ENCODE results near the gene PHF2.
A peak's percentile ranks its signal among the peaks of the same experiment; 100 is the strongest.

PHF2 gene

GRCh38 chr9:93678199-93679019, 102.0 kb downstream of the PHF2 start:
- no peak for DNase-seq (ENCODE audit: low read depth in 2 of 2)

- DNase-seq (ENCODE audit: low read depth in 2 of 2): no peak
These were observed 103.4 kb downstream of the PHF2 start for GRCh38 chr9:93679536-93680442.

GRCh38 chr9:93680443-93681268, 104.3 kb downstream of the PHF2 start:
- DNase-seq (ENCODE audit: low read depth in 2 of 2): no peak

- DNase-seq (ENCODE audit: low read depth in 2 of 2): no peak
These were observed 105.1 kb downstream of the PHF2 start for GRCh38 chr9:93681269-93682154.

- peak; percentile 13 to 23 for DNase-seq (ENCODE audit: low read depth in 2 of 2)
These were observed 106.0 kb downstream of the PHF2 start for GRCh38 chr9:93682155-93682968.

GRCh38 chr9:93683331-93684134, 107.1 kb downstream of the PHF2 start:
- DNase-seq (ENCODE audit: low read depth in 2 of 2): no peak

DNA sequence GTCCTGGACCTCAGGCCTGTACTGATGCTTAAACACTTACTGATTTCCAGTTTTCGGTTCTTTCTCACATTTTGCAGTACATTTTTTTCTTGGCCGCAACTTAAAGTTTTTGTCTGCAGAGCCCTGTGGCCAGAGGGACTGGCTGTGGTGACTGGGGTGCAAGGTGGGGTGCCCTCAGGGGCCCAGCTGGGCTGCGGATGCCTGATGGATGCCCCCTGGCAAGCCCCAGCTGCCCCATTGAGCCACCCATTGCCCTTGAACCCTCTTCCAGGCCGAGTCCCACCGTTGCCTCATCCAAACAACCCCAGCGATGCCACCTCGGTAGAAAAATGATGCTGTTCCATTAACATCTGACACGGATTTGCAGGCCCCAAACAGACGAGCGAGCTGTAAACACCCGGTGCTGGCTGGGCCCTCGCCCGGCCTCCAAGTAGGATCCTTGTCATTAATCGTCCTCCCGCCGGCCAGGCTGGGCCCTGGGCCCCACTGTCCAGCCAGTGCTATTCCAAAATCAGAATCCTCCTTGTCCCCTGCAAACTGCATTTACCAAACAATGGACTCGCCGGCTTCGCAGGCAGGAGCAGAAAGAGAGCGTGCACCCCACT, 107.9 kb downstream of the PHF2 start:
- no peak for DNase-seq (ENCODE audit: low read depth in 2 of 2)

DNA sequence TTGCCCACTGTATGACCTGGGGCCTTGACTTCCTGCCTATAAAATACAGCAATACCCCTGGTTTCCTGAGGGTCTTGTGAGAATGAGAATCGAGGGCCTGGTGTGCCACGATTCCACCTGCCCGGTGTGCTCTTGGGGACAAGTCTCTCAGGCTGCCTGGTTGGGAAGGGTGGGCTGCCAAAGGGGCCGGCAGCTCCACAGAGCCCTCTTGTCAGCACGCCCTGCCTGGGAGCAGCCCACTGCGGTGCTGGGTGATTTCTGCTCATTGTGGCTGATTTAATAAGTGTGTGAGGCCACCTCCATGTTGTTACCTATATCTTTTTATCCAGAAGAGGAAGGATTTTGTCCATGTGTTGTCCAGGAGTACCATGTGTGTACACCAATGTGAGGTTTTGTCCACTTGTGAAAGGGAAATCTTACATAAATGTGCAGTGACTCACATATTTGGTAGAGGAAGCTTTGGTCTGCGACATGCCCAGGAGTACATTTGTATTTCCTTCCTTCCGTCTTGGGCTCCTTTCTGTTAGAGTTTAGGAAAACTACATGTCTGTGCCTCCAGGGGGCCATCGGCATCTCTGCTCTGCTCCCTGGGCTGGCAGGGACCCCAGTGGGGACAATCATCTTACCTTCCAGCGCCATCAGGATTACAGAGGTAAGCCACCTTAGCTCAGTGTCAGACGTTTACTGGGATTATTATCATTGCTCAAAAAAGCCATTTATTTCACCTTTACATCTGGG, 108.6 kb downstream of the PHF2 start:
- no peak for DNase-seq (ENCODE audit: low read depth in 2 of 2)

DNA sequence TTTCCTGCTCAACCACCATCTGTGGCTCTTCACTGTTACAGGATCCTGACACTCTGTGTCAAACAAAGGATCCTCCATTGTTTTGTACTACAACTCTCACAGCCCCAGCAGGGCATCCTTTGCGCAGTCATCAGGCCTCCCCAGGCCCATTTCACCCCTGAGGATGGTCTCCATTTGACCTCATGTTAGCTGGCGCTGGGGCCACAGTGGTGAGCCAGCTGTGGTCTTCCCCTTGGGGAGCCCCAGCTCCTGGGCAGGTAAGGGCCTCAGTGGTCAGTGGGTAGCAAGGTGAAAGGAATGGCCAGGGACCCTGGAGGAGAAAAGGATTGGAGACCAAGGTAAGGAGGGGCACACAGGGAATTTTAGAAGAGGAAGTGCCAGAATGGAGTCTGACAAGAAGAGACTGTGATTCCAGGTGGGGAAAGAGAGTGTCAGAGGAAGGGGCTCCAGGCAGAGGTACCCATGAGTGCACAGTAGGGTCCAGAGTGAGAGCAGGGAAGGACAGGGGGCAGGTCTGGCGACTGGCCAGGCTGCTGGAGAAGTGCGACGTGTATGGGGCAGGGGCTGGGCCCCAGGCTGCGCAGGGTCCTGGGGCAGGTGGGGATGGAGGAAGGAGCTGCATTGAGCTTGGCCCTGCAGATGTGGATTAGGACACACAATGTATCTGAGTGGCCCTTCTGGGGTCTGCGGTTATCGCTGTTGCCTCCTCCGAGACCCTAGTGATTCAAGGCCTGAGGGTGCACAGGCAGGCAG, 109.9 kb downstream of the PHF2 start:
- no peak for DNase-seq (ENCODE audit: low read depth in 2 of 2)

- DNase-seq (ENCODE audit: low read depth in 2 of 2): no peak
These were observed 110.5 kb downstream of the PHF2 start for GRCh38 chr9:93686880-93687236.

DNA sequence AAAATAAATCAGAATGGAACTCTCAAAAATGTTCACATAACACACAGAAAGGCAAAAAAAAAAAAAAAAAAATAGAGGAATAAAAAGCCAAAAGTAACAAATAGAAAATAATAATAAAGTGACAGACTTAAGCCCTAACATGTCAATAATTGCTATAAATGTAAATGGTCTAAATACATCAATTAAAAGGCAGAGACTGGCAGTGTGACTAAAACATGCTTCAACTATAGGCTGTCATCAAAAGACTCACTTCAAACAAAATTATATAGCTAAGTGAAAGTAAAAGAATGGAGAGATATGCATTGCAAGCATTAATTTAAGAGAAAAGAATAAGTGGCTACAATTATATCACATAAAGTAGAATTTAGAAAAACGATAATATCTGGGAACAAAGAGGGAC, 114.2 kb downstream of the PHF2 start:
- no peak for DNase-seq (ENCODE audit: low read depth in 2 of 2)

- DNase-seq (ENCODE audit: low read depth in 2 of 2): no peak
These were observed 116.7 kb downstream of the PHF2 start for GRCh38 chr9:93693129-93693528.

- no peak for DNase-seq (ENCODE audit: low read depth in 2 of 2)
These were observed 121.2 kb downstream of the PHF2 start for GRCh38 chr9:93697352-93698139.

DNA sequence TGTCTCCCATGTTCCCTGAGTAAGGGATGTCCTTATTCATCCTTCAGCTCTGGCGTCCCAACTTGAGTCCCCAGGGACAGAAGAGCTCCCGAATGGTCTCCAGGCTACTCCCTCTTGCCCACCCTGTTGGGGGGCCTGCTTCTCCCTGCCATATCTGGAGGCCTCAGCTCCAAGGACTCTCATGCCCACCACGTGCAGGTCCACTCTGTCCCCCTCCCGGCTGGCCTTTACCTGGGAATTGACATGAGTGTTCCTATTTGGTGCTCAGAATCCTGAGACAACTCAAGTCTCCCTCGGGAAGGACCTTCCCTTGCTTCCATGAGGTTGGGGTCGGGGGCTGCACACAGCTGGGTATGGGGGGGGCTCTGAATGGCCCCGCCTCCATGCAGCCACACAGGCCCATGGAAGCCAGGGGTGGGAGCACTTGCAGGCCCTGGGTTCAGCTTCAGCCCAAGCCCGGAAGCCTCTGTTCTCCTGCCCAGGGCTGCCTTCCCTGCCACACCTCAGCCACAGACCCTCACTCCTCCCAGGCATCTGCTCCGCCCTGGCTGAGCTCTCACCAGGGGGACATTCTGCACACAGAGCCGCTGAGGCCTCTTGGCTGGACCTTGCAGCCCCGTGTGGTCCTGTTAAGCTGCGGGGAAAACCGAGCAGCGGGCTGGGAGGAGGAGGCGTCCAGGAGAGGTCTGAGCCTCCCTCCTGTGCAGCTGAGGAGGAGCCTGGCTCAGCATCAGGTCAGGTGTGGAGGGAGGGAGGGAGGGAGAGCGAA, 121.9 kb downstream of the PHF2 start:
- no peak for DNase-seq (ENCODE audit: low read depth in 2 of 2)

GRCh38 chr9:93699650-93700049, 123.3 kb downstream of the PHF2 start:
- no peak for DNase-seq (ENCODE audit: low read depth in 2 of 2)

All from activated CD8-positive, alpha-beta memory T cell treated with anti-CD3 and anti-CD28 coated beads for 4 hours (primary cell).